Measurements from ENCODE around the gene NEK9. TPM values are rescaled to one million over a fixed set of nuclear protein-coding genes. Genes with fewer than 3 reads are reported as not detected.

The NEK9 gene
- total and polyA plus RNA-seq, 2 donors (not counting 3 experiments of a cell fraction or from before 2014, with no cell fraction given) = 22.1 to 65.1 TPM

DNA sequence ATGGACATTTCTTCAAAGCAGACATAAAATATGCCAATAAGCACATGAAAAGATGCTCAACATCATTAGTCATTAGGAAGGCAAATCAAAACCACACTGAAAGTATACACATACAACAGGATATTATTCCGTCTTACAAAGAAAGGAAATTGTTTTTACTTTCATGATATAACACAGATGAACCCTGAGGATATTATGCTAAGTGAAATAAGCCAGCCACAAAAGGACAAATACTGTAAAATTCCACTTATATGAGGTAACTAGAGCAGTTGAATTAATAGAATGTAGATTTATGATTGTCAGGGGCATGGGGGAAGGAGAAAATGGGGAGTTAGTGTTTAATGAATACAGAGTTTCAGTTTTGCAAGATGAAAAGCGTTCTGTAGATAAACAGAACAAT, 67.2 kb downstream of the NEK9 start:
- TF ChIP-seq FOS (IDR thresholded peaks at IDR 0.05; ENCODE audit: borderline replicate concordance, insufficient read depth, low read length) (peak; percentile 15), JUN (IDR thresholded peaks at IDR 0.05; ENCODE audit: borderline replicate concordance, insufficient read depth, insufficient read length, low read depth) (peak; percentile 43), MYC (IDR thresholded peaks at IDR 0.05; ENCODE audit: low read depth, low read length) (no peak), POLR2AphosphoS5 (IDR thresholded peaks at IDR 0.05; ENCODE audit: insufficient read depth, low read depth, low read length) (no peak)
- dilution Hi-C loops (cut with MboI; ENCODE audit: extremely low pct_ligation_motif_present, low sequenced_read_pairs) = no loop called here
- Histone ChIP-seq H3K4me1 (ENCODE audit: control insufficient read depth, extremely low read depth, insufficient read depth, low read length) (peaks cover 27% of the 10 kb centered on the region), H3K36me3 (ENCODE audit: control insufficient read depth in 2 of 2, extremely low read depth in 1 of 2, insufficient read depth in 2 of 2, low read length in 2 of 2) (no peaks in the 10 kb centered on the region), H3K9ac (replicated peaks; ENCODE audit: extremely low read depth, insufficient read depth, low read length) (peak overlapping the region; percentile 1), H3K27ac (ENCODE audit: insufficient read depth, low read depth, low read length) (peak overlapping the region; percentile 67), H3K9me3 (replicated peaks; ENCODE audit: control insufficient read depth, insufficient read depth, low read length) (no peaks in the 10 kb centered on the region), H2AFZ (ENCODE audit: low read depth, low read length) (no peak overlapping the region), H3K4me2 (ENCODE audit: insufficient read depth, low read length) (peak overlapping the region; percentile 49), H3K9me1 (replicated peaks; ENCODE audit: control insufficient read depth, extremely low read depth, insufficient read depth, low read length) (no peaks in the 10 kb centered on the region), H3K27me3 (ENCODE audit: control insufficient read depth in 2 of 2, insufficient read depth in 2 of 2, low read length in 2 of 2) (no peaks in the 10 kb centered on the region), H3K4me3 (replicated peaks in 1 of 3; ENCODE audit: insufficient read depth in 1 of 3, low read depth in 1 of 3, low read length in 3 of 3) (no peak overlapping the region), H3K79me2 (ENCODE audit: control insufficient read depth, insufficient read depth, low read length) (peaks cover 38% of the 10 kb centered on the region), H4K20me1 (replicated peaks; ENCODE audit: control insufficient read depth, extremely low read depth, insufficient read depth, low read length) (no peaks in the 10 kb centered on the region)
- intact Hi-C loops (cut with micrococcal nuclease) = loop anchor here (1.0 kb wide), 3 partner anchors 8 to 71 kb away; partner anchors contain the start of genes MLH3 and ZC2HC1C
- peak; percentile 80 for DNase-seq (ENCODE audit: low read depth, low spot score)
- FAIRE-seq = peak; percentile 74
- ChIA-PET CTCF (no interaction called here), POLR2A (no interaction called here)
- BruUV-seq (replicated peaks) = no TSS peak

DNA sequence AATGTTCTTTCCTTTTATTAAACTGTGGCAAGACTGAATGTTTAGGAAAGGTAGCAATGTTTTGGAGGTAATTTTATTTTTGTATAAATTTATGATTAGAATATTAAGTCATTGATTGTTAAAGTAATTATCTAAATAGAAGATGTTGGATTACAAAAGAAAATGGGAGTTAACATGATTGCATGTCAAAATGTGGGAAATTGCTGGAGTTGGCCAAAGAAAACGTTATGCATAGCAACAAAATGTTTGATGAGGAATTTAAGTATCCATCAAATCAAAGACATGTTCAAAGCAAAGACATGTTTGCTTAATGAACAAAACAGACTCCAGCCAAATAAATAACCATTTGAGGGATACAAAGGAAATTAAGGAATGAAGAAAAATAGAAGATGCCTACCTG, 72.4 kb downstream of the NEK9 start:
- POLR2A ChIA-PET = no interaction called here

More for the DNA sequence above, 72.4 kb downstream of the NEK9 start:
- BruUV-seq (replicated peaks) = no TSS peak
- Histone ChIP-seq H3K79me2 (ENCODE audit: control insufficient read depth, insufficient read depth, low read length) (peaks cover 17% of the 10 kb centered on the region), H3K4me2 (ENCODE audit: insufficient read depth, low read length) (no peak overlapping the region), H3K27me3 (ENCODE audit: control insufficient read depth in 2 of 2, insufficient read depth in 2 of 2, low read length in 2 of 2) (no peaks in the 10 kb centered on the region), H3K9ac (replicated peaks; ENCODE audit: extremely low read depth, insufficient read depth, low read length) (no peak overlapping the region), H3K36me3 (ENCODE audit: control insufficient read depth in 2 of 2, extremely low read depth in 1 of 2, insufficient read depth in 2 of 2, low read length in 2 of 2) (no peaks in the 10 kb centered on the region), H4K20me1 (replicated peaks; ENCODE audit: control insufficient read depth, extremely low read depth, insufficient read depth, low read length) (no peaks in the 10 kb centered on the region), H3K9me1 (replicated peaks; ENCODE audit: control insufficient read depth, extremely low read depth, insufficient read depth, low read length) (no peaks in the 10 kb centered on the region), H3K4me1 (ENCODE audit: control insufficient read depth, extremely low read depth, insufficient read depth, low read length) (peaks cover 4% of the 10 kb centered on the region), H2AFZ (ENCODE audit: low read depth, low read length) (no peak overlapping the region), H3K9me3 (replicated peaks; ENCODE audit: control insufficient read depth, insufficient read depth, low read length) (no peaks in the 10 kb centered on the region), H3K4me3 (replicated peaks in 1 of 3; ENCODE audit: insufficient read depth in 1 of 3, low read depth in 1 of 3, low read length in 3 of 3) (no peak overlapping the region), H3K27ac (ENCODE audit: insufficient read depth, low read depth, low read length) (no peak overlapping the region)
- TF ChIP-seq EZH2 (IDR thresholded peaks at IDR 0.05; ENCODE audit: borderline replicate concordance, low read depth, low read length, severe bottlenecking) (no peak), GATA2 (IDR thresholded peaks at IDR 0.05; ENCODE audit: insufficient read depth, insufficient read length, low read depth, low read length) (no peak)
- intact Hi-C loops (cut with micrococcal nuclease) = no loop called here
- CTCF ChIA-PET = no interaction called here
- FAIRE-seq (no peak), DNase-seq (ENCODE audit: low read depth, low spot score) (no peak)
- dilution Hi-C loops (cut with MboI; ENCODE audit: extremely low pct_ligation_motif_present, low sequenced_read_pairs) = no loop called here
